Measurements from ENCODE around the gene RNF41.

The RNF41 gene

DNA sequence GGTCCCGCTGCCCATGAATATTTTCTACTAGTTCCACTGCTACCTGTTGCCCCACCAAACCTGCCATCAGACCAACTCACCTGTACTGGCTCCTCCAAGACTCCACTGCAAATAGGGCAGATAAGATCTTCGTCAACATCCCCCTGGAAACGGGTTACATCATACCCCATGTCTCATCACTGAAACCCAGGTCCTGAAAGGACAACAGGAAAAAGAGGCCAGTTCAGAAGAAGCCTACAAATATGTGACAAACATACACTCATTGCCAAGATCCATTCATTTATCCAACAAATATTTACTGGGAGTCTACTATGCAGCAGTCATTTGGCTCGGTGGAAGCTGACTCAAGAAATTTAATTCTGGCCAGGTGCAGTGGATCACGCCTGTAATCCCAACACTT is 7.8 kb downstream of the RNF41 start:
- H3K36me3 ChIP-seq (ENCODE audit: insufficient read depth, insufficient read length, low read length) = peaks cover 71% of the 10 kb centered on the region
- DNase-seq (ENCODE audit: low read depth, low spot score) = no peak
- no peaks in the 10 kb centered on the region for H3K9me3 ChIP-seq (ENCODE audit: insufficient read depth, low read length)
- no peak overlapping the region for H3K9ac ChIP-seq (ENCODE audit: insufficient read length, low read depth)
- no peak overlapping the region for H3K4me3 ChIP-seq (ENCODE audit: insufficient read length, low read depth)
- H3K27me3 ChIP-seq (ENCODE audit: insufficient read depth, insufficient read length) = no peaks in the 10 kb centered on the region
- no peaks in the 10 kb centered on the region for H3K4me1 ChIP-seq (ENCODE audit: insufficient read depth, insufficient read length)
- TF ChIP-seq SUZ12 (IDR thresholded peaks at IDR 0.05; ENCODE audit: extremely low read depth, insufficient read depth, insufficient read length) (no peak), ZNF274 (IDR thresholded peaks at IDR 0.05; ENCODE audit: low read depth, low read length) (no peak), YY1 (IDR thresholded peaks at IDR 0.05; ENCODE audit: insufficient read depth, insufficient read length) (no peak)

DNA sequence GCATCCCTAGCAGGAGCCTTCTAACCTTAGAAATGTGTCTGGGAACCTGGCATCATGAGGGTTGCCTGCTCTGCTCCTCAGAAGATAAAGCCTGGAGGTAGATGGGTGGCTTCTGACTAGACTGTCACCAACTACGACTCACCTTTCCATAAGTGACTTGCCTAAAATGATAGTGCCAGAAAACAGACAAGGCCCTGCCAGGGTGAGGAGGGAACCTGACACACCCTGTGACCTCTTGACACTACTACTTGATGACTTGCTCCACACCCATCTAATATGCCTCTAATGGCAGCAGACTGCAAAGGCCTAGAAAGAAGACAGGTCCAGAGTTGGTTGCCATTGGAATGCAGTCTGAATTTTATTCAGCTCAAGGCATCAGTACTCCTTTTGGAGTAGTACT is 9.4 kb downstream of the RNF41 start:
- H3K36me3 ChIP-seq (ENCODE audit: insufficient read depth, insufficient read length, low read length) = peaks cover 74% of the 10 kb centered on the region
- DNase-seq (ENCODE audit: low read depth, low spot score) = no peak
- H3K27me3 ChIP-seq (ENCODE audit: insufficient read depth, insufficient read length) = no peaks in the 10 kb centered on the region
- no peaks in the 10 kb centered on the region for H3K9me3 ChIP-seq (ENCODE audit: insufficient read depth, low read length)
- TF ChIP-seq YY1 (IDR thresholded peaks at IDR 0.05; ENCODE audit: insufficient read depth, insufficient read length) (no peak), SUZ12 (IDR thresholded peaks at IDR 0.05; ENCODE audit: extremely low read depth, insufficient read depth, insufficient read length) (no peak), ZNF274 (IDR thresholded peaks at IDR 0.05; ENCODE audit: low read depth, low read length) (no peak)
- H3K9ac ChIP-seq (ENCODE audit: insufficient read length, low read depth) = no peak overlapping the region
- no peak overlapping the region for H3K4me3 ChIP-seq (ENCODE audit: insufficient read length, low read depth)
- H3K4me1 ChIP-seq (ENCODE audit: insufficient read depth, insufficient read length) = no peaks in the 10 kb centered on the region

GRCh38 chr12:56208006-56208405 is 13.7 kb downstream of the RNF41 start:
- H3K9ac ChIP-seq (ENCODE audit: insufficient read length, low read depth) = no peak overlapping the region
- peaks cover 74% of the 10 kb centered on the region for H3K36me3 ChIP-seq (ENCODE audit: insufficient read depth, insufficient read length, low read length)
- H3K9me3 ChIP-seq (ENCODE audit: insufficient read depth, low read length) = no peaks in the 10 kb centered on the region
- no peaks in the 10 kb centered on the region for H3K27me3 ChIP-seq (ENCODE audit: insufficient read depth, insufficient read length)
- no peak for TF ChIP-seq ZNF274 (IDR thresholded peaks at IDR 0.05; ENCODE audit: low read depth, low read length)
- TF ChIP-seq SUZ12 (IDR thresholded peaks at IDR 0.05; ENCODE audit: extremely low read depth, insufficient read depth, insufficient read length) = no peak
- no peak for TF ChIP-seq YY1 (IDR thresholded peaks at IDR 0.05; ENCODE audit: insufficient read depth, insufficient read length)
- no peaks in the 10 kb centered on the region for H3K4me1 ChIP-seq (ENCODE audit: insufficient read depth, insufficient read length)
- DNase-seq (ENCODE audit: low read depth, low spot score) = no peak
- H3K4me3 ChIP-seq (ENCODE audit: insufficient read length, low read depth) = no peak overlapping the region

DNA sequence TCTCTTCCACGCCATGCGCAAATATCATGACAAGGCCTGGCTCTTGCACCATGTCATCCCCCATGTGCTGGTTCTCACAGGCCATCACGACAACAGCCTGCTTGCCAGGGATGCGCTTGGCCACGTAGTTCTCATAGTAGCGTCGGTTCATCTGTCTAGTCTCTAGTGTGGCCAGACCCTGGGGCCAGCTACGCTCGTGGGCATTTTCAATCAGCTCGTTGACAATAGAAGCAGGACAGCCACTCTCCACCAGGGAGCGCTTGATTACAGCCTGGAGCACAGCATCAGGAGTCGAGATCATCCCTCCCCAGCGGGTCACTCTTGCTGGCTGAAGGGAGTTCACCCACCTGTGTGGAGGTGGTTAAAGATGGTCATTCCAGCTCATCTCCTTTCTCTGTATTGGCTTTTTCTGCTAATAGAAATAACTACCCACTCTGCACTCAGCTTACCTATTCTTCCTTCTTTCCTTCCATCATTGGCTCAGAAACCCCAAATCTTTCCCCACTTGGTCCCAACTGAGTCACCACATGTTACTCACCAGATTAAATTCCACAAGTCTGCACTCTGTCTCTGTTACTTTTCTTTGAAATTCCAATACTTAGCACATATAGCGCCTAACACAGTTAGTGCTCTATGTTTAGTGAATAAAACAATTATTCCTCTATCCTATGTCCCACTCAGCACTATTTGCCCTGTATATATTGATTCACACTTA is 15.1 kb downstream of the RNF41 start:
- Histone ChIP-seq H3K27me3 (ENCODE audit: insufficient read depth, insufficient read length) (no peaks in the 10 kb centered on the region), H3K36me3 (ENCODE audit: insufficient read depth, insufficient read length, low read length) (peaks cover 60% of the 10 kb centered on the region), H3K9ac (ENCODE audit: insufficient read length, low read depth) (no peak overlapping the region), H3K9me3 (ENCODE audit: insufficient read depth, low read length) (no peaks in the 10 kb centered on the region), H3K4me1 (ENCODE audit: insufficient read depth, insufficient read length) (no peaks in the 10 kb centered on the region), H3K4me3 (ENCODE audit: insufficient read length, low read depth) (no peak overlapping the region)
- no peak for DNase-seq (ENCODE audit: low read depth, low spot score)
- no peak for TF ChIP-seq YY1 (IDR thresholded peaks at IDR 0.05; ENCODE audit: insufficient read depth, insufficient read length)
- TF ChIP-seq ZNF274 (IDR thresholded peaks at IDR 0.05; ENCODE audit: low read depth, low read length) = no peak
- no peak for TF ChIP-seq SUZ12 (IDR thresholded peaks at IDR 0.05; ENCODE audit: extremely low read depth, insufficient read depth, insufficient read length)

- H3K27me3 ChIP-seq (ENCODE audit: insufficient read depth, insufficient read length) = no peaks in the 10 kb centered on the region
- H3K9me3 ChIP-seq (ENCODE audit: insufficient read depth, low read length) = no peaks in the 10 kb centered on the region
- no peak overlapping the region for H3K4me3 ChIP-seq (ENCODE audit: insufficient read length, low read depth)
- no peaks in the 10 kb centered on the region for H3K4me1 ChIP-seq (ENCODE audit: insufficient read depth, insufficient read length)
- H3K36me3 ChIP-seq (ENCODE audit: insufficient read depth, insufficient read length, low read length) = peaks cover 51% of the 10 kb centered on the region
- DNase-seq (ENCODE audit: low read depth, low spot score) = no peak
- no peak overlapping the region for H3K9ac ChIP-seq (ENCODE audit: insufficient read length, low read depth)
- TF ChIP-seq SUZ12 (IDR thresholded peaks at IDR 0.05; ENCODE audit: extremely low read depth, insufficient read depth, insufficient read length) (no peak), YY1 (IDR thresholded peaks at IDR 0.05; ENCODE audit: insufficient read depth, insufficient read length) (no peak), ZNF274 (IDR thresholded peaks at IDR 0.05; ENCODE audit: low read depth, low read length) (no peak)
These were observed 16.3 kb downstream of the RNF41 start for GRCh38 chr12:56205445-56205844.

DNA sequence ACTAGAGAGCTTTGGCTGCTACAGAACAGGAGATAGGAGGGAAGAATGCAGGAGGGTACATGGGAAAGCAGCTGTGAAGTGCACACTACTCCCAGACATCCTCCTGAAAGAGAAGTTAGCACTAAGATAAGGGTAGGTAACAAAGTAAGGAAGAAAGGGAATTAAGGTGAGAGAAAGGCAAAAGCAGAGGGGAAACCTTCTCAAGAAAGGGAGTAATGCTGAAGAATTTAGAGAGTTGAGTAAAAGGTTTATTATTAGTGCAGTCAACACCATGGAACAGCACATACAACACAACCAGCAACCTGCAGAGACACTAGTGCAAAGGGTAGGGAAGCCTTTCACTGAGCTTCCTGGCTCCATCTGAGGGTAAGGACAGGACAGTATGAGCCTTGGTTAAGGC is 17.4 kb downstream of the RNF41 start:
- peaks cover 43% of the 10 kb centered on the region for H3K36me3 ChIP-seq (ENCODE audit: insufficient read depth, insufficient read length, low read length)
- no peaks in the 10 kb centered on the region for H3K27me3 ChIP-seq (ENCODE audit: insufficient read depth, insufficient read length)
- no peak for DNase-seq (ENCODE audit: low read depth, low spot score)
- H3K4me1 ChIP-seq (ENCODE audit: insufficient read depth, insufficient read length) = peaks cover 4% of the 10 kb centered on the region
- TF ChIP-seq SUZ12 (IDR thresholded peaks at IDR 0.05; ENCODE audit: extremely low read depth, insufficient read depth, insufficient read length) (no peak), YY1 (IDR thresholded peaks at IDR 0.05; ENCODE audit: insufficient read depth, insufficient read length) (no peak), ZNF274 (IDR thresholded peaks at IDR 0.05; ENCODE audit: low read depth, low read length) (no peak)
- H3K9me3 ChIP-seq (ENCODE audit: insufficient read depth, low read length) = no peaks in the 10 kb centered on the region
- no peak overlapping the region for H3K4me3 ChIP-seq (ENCODE audit: insufficient read length, low read depth)
- no peak overlapping the region for H3K9ac ChIP-seq (ENCODE audit: insufficient read length, low read depth)

DNA sequence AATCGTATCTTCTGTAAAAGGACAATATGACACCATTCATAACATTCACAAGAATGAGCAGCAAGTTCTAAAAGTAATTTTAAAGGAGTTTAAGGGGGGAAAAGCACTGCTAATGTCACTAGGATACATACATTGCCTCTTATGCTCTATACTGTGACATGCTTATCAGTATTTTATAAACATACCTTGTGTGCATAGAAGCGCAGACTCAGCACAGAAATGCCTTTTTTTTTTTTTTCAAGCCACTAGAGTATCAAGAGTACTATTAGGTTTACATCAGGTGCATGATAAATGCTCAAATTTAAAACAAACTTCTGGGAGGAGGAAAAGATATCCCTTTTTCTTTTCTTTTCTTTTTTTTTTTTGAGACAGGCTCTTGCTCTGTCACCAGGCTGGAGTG is 18.9 kb downstream of the RNF41 start:
- no peak for DNase-seq (ENCODE audit: low read depth, low spot score)
- Histone ChIP-seq H3K4me3 (ENCODE audit: insufficient read length, low read depth) (no peak overlapping the region), H3K4me1 (ENCODE audit: insufficient read depth, insufficient read length) (peaks cover 4% of the 10 kb centered on the region), H3K9ac (ENCODE audit: insufficient read length, low read depth) (no peak overlapping the region), H3K27me3 (ENCODE audit: insufficient read depth, insufficient read length) (no peaks in the 10 kb centered on the region), H3K36me3 (ENCODE audit: insufficient read depth, insufficient read length, low read length) (peaks cover 39% of the 10 kb centered on the region), H3K9me3 (ENCODE audit: insufficient read depth, low read length) (no peaks in the 10 kb centered on the region)
- no peak for TF ChIP-seq ZNF274 (IDR thresholded peaks at IDR 0.05; ENCODE audit: low read depth, low read length)
- TF ChIP-seq YY1 (IDR thresholded peaks at IDR 0.05; ENCODE audit: insufficient read depth, insufficient read length) = no peak
- TF ChIP-seq SUZ12 (IDR thresholded peaks at IDR 0.05; ENCODE audit: extremely low read depth, insufficient read depth, insufficient read length) = no peak
